22Rv1 (cell line): ENCODE results near the gene PRUNE2.

Experiments
- CTCF ChIP-seq: fragments of 450-650 bp; IDR thresholded peaks from 2 replicates; pipeline ENCODE4 v1.5.1; 2017; ENCODE audit warnings: mild to moderate bottlenecking
- ZFX ChIP-seq: fragments of 450-650 bp; IDR thresholded peaks from 2 replicates; pipeline ENCODE4 v1.6.1; 2017; ENCODE audit warnings: antibody characterized with exemption, borderline replicate concordance

DNA sequence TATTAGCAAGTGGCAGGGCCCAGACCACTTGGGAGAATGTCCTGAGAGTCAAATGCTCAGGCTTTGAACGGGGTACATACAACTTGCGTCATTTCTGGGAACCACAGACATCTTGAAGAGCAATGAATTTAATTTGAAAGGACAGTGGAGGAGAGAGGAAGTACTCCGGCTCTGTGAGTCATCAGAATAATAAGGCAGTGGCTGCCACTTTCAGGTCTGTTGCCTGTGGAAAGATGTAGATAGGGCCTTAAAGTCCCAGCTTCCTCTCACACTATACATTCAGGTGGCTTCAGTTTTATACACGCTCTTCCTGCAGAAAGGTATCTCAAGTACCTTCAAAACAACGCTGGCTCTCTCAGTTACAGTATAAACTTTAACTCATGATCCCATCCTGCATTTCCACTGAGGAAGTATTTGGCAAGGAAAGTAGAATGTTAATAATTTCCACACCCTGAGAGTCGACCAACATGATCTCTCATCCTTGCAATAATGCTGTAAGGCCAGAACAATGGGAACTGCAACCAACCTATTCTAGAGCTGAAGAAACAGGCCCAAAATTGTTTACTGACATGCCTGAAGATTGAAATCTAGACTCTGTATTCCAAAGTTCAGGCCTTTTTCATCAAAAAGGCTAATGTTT is 6.8 kb upstream of the PRUNE2 start:
- TF ChIP-seq CTCF (no peak), ZFX (no peak)
